ENCODE results near the gene CTAG1A. TPM values are rescaled to one million over a fixed set of nuclear protein-coding genes. Genes with fewer than 3 reads are reported as not detected.
"Not testable (repeated sequence)": the region's sequence is repeated elsewhere in the genome, so short reads cannot be mapped to it uniquely, and the experiment has no call there.

Gene CTAG1A
- total RNA-seq, 1 donor from 2014 or later, result not detected

- Histone ChIP-seq H3K9me3 (ENCODE audit: low read depth) (no peaks in the 10 kb centered on the region), H4K20me1 (ENCODE audit: low read depth) (no peaks in the 10 kb centered on the region), H3F3A (ENCODE audit: low read depth) (no peaks in the 10 kb centered on the region), H3K4me1 (no peaks in the 10 kb centered on the region), H3K36me3 (no peaks in the 10 kb centered on the region), H2AFZ (replicated peaks) (no peak within 1 kb of the TSS), H3K4me3 (peak within 1 kb of the TSS; percentile 68), H3K4me2 (peak within 1 kb of the TSS; percentile 83), H3K27me3 (no peaks in the 10 kb centered on the region), H3K9ac (peak within 1 kb of the TSS; percentile 66), H3K79me2 (ENCODE audit: low read depth) (peaks cover 34% of the 10 kb centered on the region), H3K27ac (peak within 1 kb of the TSS; percentile 90)
- H3K27me3 Mint-ChIP-seq (ENCODE audit: insufficient read depth, low read depth), result peaks cover 7% of the 10 kb centered on the region
- H3K9me3 Mint-ChIP-seq, result peaks cover 25% of the 10 kb centered on the region
- H3K4me1 Mint-ChIP-seq, result peaks cover 12% of the 10 kb centered on the region
- peak within 1 kb of the TSS; percentile 91 for H3K4me3 Mint-ChIP-seq
- peaks cover 7% of the 10 kb centered on the region for H3K36me3 Mint-ChIP-seq
- H3K27ac Mint-ChIP-seq, result no peak within 1 kb of the TSS
- DNase-seq (ENCODE audit: low spot score), result peak; percentile 90
- no peak for TF ChIP-seq EZH2 (IDR thresholded peaks at IDR 0.05)
- no peak for TF ChIP-seq EZH2phosphoT487 (IDR thresholded peaks at IDR 0.05)
- TF ChIP-seq CTCF (IDR thresholded peaks at IDR 0.05), result no peak
Observed at GRCh38 chrX:154547245-154548027, 37.5 kb upstream of the CTAG1A start, which contains the start of gene IKBKG. Gene IKBKG, plus strand, starts transcription at chrX:154547620. Its CDS starts 4,383 bp downstream, at chrX:154552003.

GRCh38 chrX:154548028-154548316 is 37.0 kb upstream of the CTAG1A start:
- Mint-ChIP-seq H3K27ac (no peak overlapping the region), H3K36me3 (peaks cover 3% of the 10 kb centered on the region), H3K27me3 (ENCODE audit: insufficient read depth, low read depth) (peaks cover 7% of the 10 kb centered on the region), H3K4me3 (peak overlapping the region; percentile 91), H3K9me3 (peaks cover 26% of the 10 kb centered on the region), H3K4me1 (peaks cover 12% of the 10 kb centered on the region)
- H3F3A ChIP-seq (ENCODE audit: low read depth), result no peaks in the 10 kb centered on the region
- H3K4me3 ChIP-seq, result peak overlapping the region; percentile 68
- H3K36me3 ChIP-seq, result no peaks in the 10 kb centered on the region
- H4K20me1 ChIP-seq (ENCODE audit: low read depth), result no peaks in the 10 kb centered on the region
- H2AFZ ChIP-seq (replicated peaks), result no peak overlapping the region
- H3K9me3 ChIP-seq (ENCODE audit: low read depth), result no peaks in the 10 kb centered on the region
- peaks cover 34% of the 10 kb centered on the region for H3K79me2 ChIP-seq (ENCODE audit: low read depth)
- peak overlapping the region; percentile 90 for H3K27ac ChIP-seq
- no peaks in the 10 kb centered on the region for H3K27me3 ChIP-seq
- DNase-seq (ENCODE audit: low spot score), result no peak
- H3K4me2 ChIP-seq, result peak overlapping the region; percentile 77
- TF ChIP-seq EZH2 (IDR thresholded peaks at IDR 0.05), result no peak
- no peak for TF ChIP-seq EZH2phosphoT487 (IDR thresholded peaks at IDR 0.05)
- no peak for TF ChIP-seq CTCF (IDR thresholded peaks at IDR 0.05)
- peak overlapping the region; percentile 66 for H3K9ac ChIP-seq
- no peaks in the 10 kb centered on the region for H3K4me1 ChIP-seq

- Mint-ChIP-seq H3K9me3 (peaks cover 28% of the 10 kb centered on the region), H3K36me3 (peaks cover 4% of the 10 kb centered on the region), H3K4me3 (peak overlapping the region; percentile 7), H3K27ac (no peak overlapping the region), H3K27me3 (ENCODE audit: insufficient read depth, low read depth) (peaks cover 8% of the 10 kb centered on the region), H3K4me1 (peaks cover 12% of the 10 kb centered on the region)
- no peak for DNase-seq (ENCODE audit: low spot score)
- H3K9ac ChIP-seq, result no peak overlapping the region
- H3K4me1 ChIP-seq, result no peaks in the 10 kb centered on the region
- no peak overlapping the region for H2AFZ ChIP-seq (replicated peaks)
- H3K9me3 ChIP-seq (ENCODE audit: low read depth), result no peaks in the 10 kb centered on the region
- no peak overlapping the region for H3K4me2 ChIP-seq
- H3K27me3 ChIP-seq, result no peaks in the 10 kb centered on the region
- peaks cover 34% of the 10 kb centered on the region for H3K79me2 ChIP-seq (ENCODE audit: low read depth)
- no peaks in the 10 kb centered on the region for H3K36me3 ChIP-seq
- H3K4me3 ChIP-seq, result no peak overlapping the region
- TF ChIP-seq EZH2phosphoT487 (IDR thresholded peaks at IDR 0.05), result no peak
- TF ChIP-seq EZH2 (IDR thresholded peaks at IDR 0.05), result no peak
- no peak for TF ChIP-seq CTCF (IDR thresholded peaks at IDR 0.05)
- H3K27ac ChIP-seq, result no peak overlapping the region
- no peaks in the 10 kb centered on the region for H3F3A ChIP-seq (ENCODE audit: low read depth)
- no peaks in the 10 kb centered on the region for H4K20me1 ChIP-seq (ENCODE audit: low read depth)
Observed at GRCh38 chrX:154549766-154550165, 35.2 kb upstream of the CTAG1A start.

GRCh38 chrX:154552112-154552806 is 32.7 kb upstream of the CTAG1A start:
- H3K36me3 ChIP-seq; H3K9me3 ChIP-seq (ENCODE audit: low read depth); H3K36me3 Mint-ChIP-seq; H3K27ac ChIP-seq; H4K20me1 ChIP-seq (ENCODE audit: low read depth); H3K4me1 Mint-ChIP-seq; H3K27me3 Mint-ChIP-seq (ENCODE audit: insufficient read depth, low read depth); H3K27ac Mint-ChIP-seq; H3K4me1 ChIP-seq; H3K4me2 ChIP-seq; H3K27me3 ChIP-seq; H3K4me3 Mint-ChIP-seq; H3K9ac ChIP-seq; H3K4me3 ChIP-seq; DNase-seq (ENCODE audit: low spot score); H3F3A ChIP-seq (ENCODE audit: low read depth); H2AFZ ChIP-seq (replicated peaks): not testable (repeated sequence)
- H3K79me2 ChIP-seq (ENCODE audit: low read depth), result peaks cover 26% of the 10 kb centered on the region
- peaks cover 26% of the 10 kb centered on the region for H3K9me3 Mint-ChIP-seq

GRCh38 chrX:154558060-154558690 is 26.8 kb upstream of the CTAG1A start:
- not testable (repeated sequence) for H3K79me2 ChIP-seq (ENCODE audit: low read depth); DNase-seq (ENCODE audit: low spot score); H3K9ac ChIP-seq; H3K36me3 ChIP-seq; H3K27ac ChIP-seq; H3K27me3 ChIP-seq; H3K4me1 Mint-ChIP-seq; H3K9me3 Mint-ChIP-seq; H3K4me3 Mint-ChIP-seq; H3K4me1 ChIP-seq; H2AFZ ChIP-seq (replicated peaks); H3K36me3 Mint-ChIP-seq; H3F3A ChIP-seq (ENCODE audit: low read depth); H3K27ac Mint-ChIP-seq; H3K9me3 ChIP-seq (ENCODE audit: low read depth); H4K20me1 ChIP-seq (ENCODE audit: low read depth); H3K4me2 ChIP-seq; H3K27me3 Mint-ChIP-seq (ENCODE audit: insufficient read depth, low read depth); H3K4me3 ChIP-seq

All from neural progenitor cell (in vitro differentiated cells).